ENCODE results near the gene ZNF280A.
"Not testable (repeated sequence)": the region's sequence is repeated elsewhere in the genome, so short reads cannot be mapped to it uniquely, and the experiment has no call there.

The ZNF280A gene

GRCh38 chr22:22523494-22523893 is 3.4 kb upstream of the ZNF280A start:
- Histone ChIP-seq H3K9me3 (ENCODE audit: low read depth, low read length) (no peaks in the 10 kb centered on the region), H3K36me3 (ENCODE audit: insufficient read depth, low read length) (no peaks in the 10 kb centered on the region), H3K9ac (ENCODE audit: insufficient read length) (no peak overlapping the region), H3K4me3 (no peak overlapping the region), H3K27ac (no peak overlapping the region)
- TF ChIP-seq POLR2AphosphoS5 (IDR thresholded peaks at IDR 0.05; ENCODE audit: borderline replicate concordance, low read depth, low read length): no peak
- no peak for TF ChIP-seq EZH2 (IDR thresholded peaks at IDR 0.05)
- TF ChIP-seq FOXP2 (optimal IDR thresholded peaks at IDR 0.05; ENCODE audit: control extremely low read depth, extremely low read length, insufficient read depth): no peak
- DNase-seq (ENCODE audit: low read depth, low spot score): no peak

- TF ChIP-seq EZH2 (IDR thresholded peaks at IDR 0.05) (no peak), FOXP2 (optimal IDR thresholded peaks at IDR 0.05; ENCODE audit: control extremely low read depth, extremely low read length, insufficient read depth) (no peak), POLR2AphosphoS5 (IDR thresholded peaks at IDR 0.05; ENCODE audit: borderline replicate concordance, low read depth, low read length) (no peak)
- H3K9ac ChIP-seq (ENCODE audit: insufficient read length): no peak overlapping the region
- H3K27ac ChIP-seq: no peak overlapping the region
Measured at GRCh38 chr22:22521631-22522030, 1.6 kb upstream of the ZNF280A start.

GRCh38 chr22:22520667-22521602 is 865 bp upstream of the ZNF280A start:
- Histone ChIP-seq H3K9me3 (ENCODE audit: low read depth, low read length) (no peaks in the 10 kb centered on the region), H3K9ac (ENCODE audit: insufficient read length) (no peak overlapping the region), H3K36me3 (ENCODE audit: insufficient read depth, low read length) (no peaks in the 10 kb centered on the region), H3K27ac (no peak overlapping the region), H3K4me3 (no peak overlapping the region)
- no peak for TF ChIP-seq POLR2AphosphoS5 (IDR thresholded peaks at IDR 0.05; ENCODE audit: borderline replicate concordance, low read depth, low read length)
- TF ChIP-seq EZH2 (IDR thresholded peaks at IDR 0.05): no peak
- TF ChIP-seq FOXP2 (optimal IDR thresholded peaks at IDR 0.05; ENCODE audit: control extremely low read depth, extremely low read length, insufficient read depth): no peak
- DNase-seq (ENCODE audit: low read depth, low spot score): no peak

More at GRCh38 chr22:22521631-22522030, 1.6 kb upstream of the ZNF280A start:
- Histone ChIP-seq H3K4me3 (no peak overlapping the region), H3K36me3 (ENCODE audit: insufficient read depth, low read length) (no peaks in the 10 kb centered on the region), H3K9me3 (ENCODE audit: low read depth, low read length) (no peaks in the 10 kb centered on the region)
- DNase-seq (ENCODE audit: low read depth, low spot score): no peak

DNA sequence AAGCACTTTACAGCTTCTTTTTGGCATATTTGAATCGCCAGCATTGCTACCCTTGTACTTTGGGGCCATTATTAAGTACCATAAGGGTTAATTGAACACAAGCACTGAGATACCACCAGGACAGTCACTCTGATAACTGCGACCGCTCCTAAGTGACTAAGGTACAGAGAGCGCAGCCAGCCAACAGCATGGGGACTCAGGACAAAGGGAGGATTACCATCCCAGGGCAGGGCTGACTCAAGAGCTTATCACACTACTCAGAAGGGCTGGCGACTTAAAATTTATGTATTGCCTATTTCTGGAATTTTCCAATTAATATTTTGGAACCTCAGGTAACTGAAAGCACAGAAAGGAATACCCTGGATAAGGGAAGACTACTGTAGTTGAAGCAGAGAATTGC is 479 bp downstream of the ZNF280A start:
- Histone ChIP-seq H3K27ac (no peak overlapping the region), H3K4me3 (no peak overlapping the region), H3K36me3 (ENCODE audit: insufficient read depth, low read length) (no peaks in the 10 kb centered on the region), H3K9me3 (ENCODE audit: low read depth, low read length) (no peaks in the 10 kb centered on the region), H3K9ac (ENCODE audit: insufficient read length) (no peak overlapping the region)
- DNase-seq (ENCODE audit: low read depth, low spot score): no peak
- TF ChIP-seq POLR2AphosphoS5 (IDR thresholded peaks at IDR 0.05; ENCODE audit: borderline replicate concordance, low read depth, low read length): no peak
- TF ChIP-seq EZH2 (IDR thresholded peaks at IDR 0.05): no peak
- no peak for TF ChIP-seq FOXP2 (optimal IDR thresholded peaks at IDR 0.05; ENCODE audit: control extremely low read depth, extremely low read length, insufficient read depth)

GRCh38 chr22:22516992-22517391 is 3.1 kb downstream of the ZNF280A start:
- H3K9ac ChIP-seq (ENCODE audit: insufficient read length): no peak overlapping the region
- no peaks in the 10 kb centered on the region for H3K9me3 ChIP-seq (ENCODE audit: low read depth, low read length)
- TF ChIP-seq EZH2 (IDR thresholded peaks at IDR 0.05) (no peak), POLR2AphosphoS5 (IDR thresholded peaks at IDR 0.05; ENCODE audit: borderline replicate concordance, low read depth, low read length) (no peak), FOXP2 (optimal IDR thresholded peaks at IDR 0.05; ENCODE audit: control extremely low read depth, extremely low read length, insufficient read depth) (no peak)
- no peaks in the 10 kb centered on the region for H3K36me3 ChIP-seq (ENCODE audit: insufficient read depth, low read length)
- no peak overlapping the region for H3K4me3 ChIP-seq
- no peak for DNase-seq (ENCODE audit: low read depth, low spot score)
- H3K27ac ChIP-seq: no peak overlapping the region

GRCh38 chr22:22515890-22516289 is 4.2 kb downstream of the ZNF280A start:
- TF ChIP-seq FOXP2 (optimal IDR thresholded peaks at IDR 0.05; ENCODE audit: control extremely low read depth, extremely low read length, insufficient read depth) (no peak), POLR2AphosphoS5 (IDR thresholded peaks at IDR 0.05; ENCODE audit: borderline replicate concordance, low read depth, low read length) (no peak), EZH2 (IDR thresholded peaks at IDR 0.05) (no peak)
- no peak for DNase-seq (ENCODE audit: low read depth, low spot score)
- Histone ChIP-seq H3K9me3 (ENCODE audit: low read depth, low read length) (no peaks in the 10 kb centered on the region), H3K27ac (no peak overlapping the region), H3K9ac (ENCODE audit: insufficient read length) (no peak overlapping the region), H3K36me3 (ENCODE audit: insufficient read depth, low read length) (no peaks in the 10 kb centered on the region), H3K4me3 (no peak overlapping the region)

DNA sequence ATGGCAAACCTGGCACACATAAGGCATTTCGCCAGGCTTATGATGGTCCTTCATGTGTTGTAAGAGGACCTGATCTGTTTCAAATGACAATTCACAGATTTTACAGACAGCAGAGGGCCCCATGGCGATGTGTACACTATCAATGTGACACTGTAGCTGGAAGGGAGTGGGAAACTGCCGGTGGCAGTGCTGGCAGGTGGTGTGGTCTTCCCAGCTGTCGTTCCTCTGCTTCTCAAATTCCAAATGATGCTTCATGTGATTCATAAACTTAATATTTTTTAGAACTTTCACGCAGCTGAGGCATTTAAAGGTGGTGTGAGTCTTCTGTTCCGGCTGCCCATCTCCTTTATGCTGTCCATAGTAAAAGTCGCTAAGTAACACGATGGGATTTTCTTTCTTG is 5.6 kb downstream of the ZNF280A start:
- not testable (repeated sequence) for H3K27ac ChIP-seq; H3K4me3 ChIP-seq; H3K9ac ChIP-seq (ENCODE audit: insufficient read length); H3K9me3 ChIP-seq (ENCODE audit: low read depth, low read length); DNase-seq (ENCODE audit: low read depth, low spot score); H3K36me3 ChIP-seq (ENCODE audit: insufficient read depth, low read length)

DNA sequence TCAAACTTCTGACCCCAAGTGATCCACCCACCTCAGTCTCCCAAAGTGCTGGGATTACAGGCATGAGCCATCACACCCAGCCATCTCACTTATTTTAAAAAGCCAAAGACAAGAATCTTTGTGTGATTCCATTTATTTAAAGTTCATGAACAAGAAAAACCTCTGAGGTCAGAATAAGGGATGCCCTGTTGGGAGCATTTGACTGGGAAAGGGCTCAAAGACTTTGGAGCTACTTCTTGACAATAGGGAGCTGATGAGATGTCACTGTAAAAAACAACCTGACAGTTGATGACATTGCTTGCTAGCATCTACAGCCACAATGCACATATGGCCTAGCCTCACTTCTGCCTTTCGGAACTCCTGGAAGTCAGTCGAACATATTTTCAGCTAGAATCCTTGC is 6.5 kb downstream of the ZNF280A start:
- Histone ChIP-seq H3K27ac (no peak overlapping the region), H3K4me3 (no peak overlapping the region), H3K9me3 (ENCODE audit: low read depth, low read length) (no peaks in the 10 kb centered on the region), H3K9ac (ENCODE audit: insufficient read length) (no peak overlapping the region), H3K36me3 (ENCODE audit: insufficient read depth, low read length) (no peaks in the 10 kb centered on the region)
- no peak for TF ChIP-seq FOXP2 (optimal IDR thresholded peaks at IDR 0.05; ENCODE audit: control extremely low read depth, extremely low read length, insufficient read depth)
- no peak for TF ChIP-seq POLR2AphosphoS5 (IDR thresholded peaks at IDR 0.05; ENCODE audit: borderline replicate concordance, low read depth, low read length)
- TF ChIP-seq EZH2 (IDR thresholded peaks at IDR 0.05): no peak
- DNase-seq (ENCODE audit: low read depth, low spot score): no peak

DNA sequence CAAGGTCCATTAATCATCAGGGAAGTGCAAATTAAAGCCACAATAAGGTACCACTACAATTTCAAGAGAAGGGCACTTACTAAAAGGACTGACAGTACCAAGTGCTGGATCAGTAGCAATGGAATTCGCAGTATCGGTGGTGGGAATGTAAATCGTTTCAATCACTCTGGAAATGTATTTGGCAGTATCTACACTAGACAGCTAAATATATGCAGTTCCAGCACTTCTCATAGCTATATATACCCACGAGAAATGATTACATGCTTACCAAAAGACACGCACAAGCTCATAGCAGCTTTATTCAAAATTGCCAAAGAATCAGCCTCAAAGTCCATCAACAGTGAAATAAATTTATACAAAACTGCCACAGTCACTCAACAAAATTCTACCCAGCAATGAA is 7.1 kb downstream of the ZNF280A start:
- no peaks in the 10 kb centered on the region for H3K9me3 ChIP-seq (ENCODE audit: low read depth, low read length)
- no peak overlapping the region for H3K9ac ChIP-seq (ENCODE audit: insufficient read length)
- H3K36me3 ChIP-seq (ENCODE audit: insufficient read depth, low read length): no peaks in the 10 kb centered on the region
- no peak overlapping the region for H3K27ac ChIP-seq
- TF ChIP-seq EZH2 (IDR thresholded peaks at IDR 0.05) (no peak), FOXP2 (optimal IDR thresholded peaks at IDR 0.05; ENCODE audit: control extremely low read depth, extremely low read length, insufficient read depth) (no peak), POLR2AphosphoS5 (IDR thresholded peaks at IDR 0.05; ENCODE audit: borderline replicate concordance, low read depth, low read length) (no peak)
- DNase-seq (ENCODE audit: low read depth, low spot score): no peak
- no peak overlapping the region for H3K4me3 ChIP-seq

DNA sequence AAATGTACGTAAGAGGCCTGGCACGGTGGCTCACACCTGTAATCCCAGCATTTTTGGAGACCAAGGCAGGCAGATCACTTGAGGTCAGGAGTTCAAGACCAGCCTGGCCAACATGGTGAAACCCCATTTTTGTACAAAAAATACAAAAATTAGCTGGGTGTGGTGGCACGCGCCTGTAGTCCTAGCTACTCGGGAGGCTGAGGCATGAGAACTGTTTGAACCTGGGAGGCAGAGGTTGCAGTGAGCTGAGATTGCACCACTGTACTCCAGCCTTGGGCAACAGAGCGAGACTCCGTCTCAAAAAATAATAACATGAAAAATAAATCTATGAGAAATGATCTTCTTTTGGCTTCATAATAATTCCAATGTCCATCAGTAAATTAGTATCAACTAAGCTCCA is 9.2 kb downstream of the ZNF280A start:
- not testable (repeated sequence) for H3K27ac ChIP-seq; DNase-seq (ENCODE audit: low read depth, low spot score); H3K9ac ChIP-seq (ENCODE audit: insufficient read length); H3K9me3 ChIP-seq (ENCODE audit: low read depth, low read length); H3K4me3 ChIP-seq; H3K36me3 ChIP-seq (ENCODE audit: insufficient read depth, low read length)

DNA sequence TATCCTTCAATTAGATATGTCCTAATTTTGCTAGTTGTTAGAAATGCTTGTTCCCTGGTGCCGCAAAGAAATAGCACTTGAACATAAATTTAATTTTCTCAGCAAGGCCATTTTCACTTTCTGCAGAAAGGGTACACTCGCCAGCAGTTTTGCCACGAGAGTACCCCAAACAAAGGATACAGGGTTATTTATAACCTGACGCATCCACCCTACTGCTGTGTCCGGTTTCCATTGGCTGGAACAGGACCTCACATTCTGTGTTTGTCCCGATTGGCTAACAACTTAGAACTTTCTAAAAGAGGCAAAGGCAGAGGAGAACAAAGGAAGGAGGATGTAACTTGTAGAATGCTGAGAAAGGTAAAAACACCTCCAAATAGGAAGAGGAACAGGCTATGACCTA is 10.2 kb downstream of the ZNF280A start:
- not testable (repeated sequence) for H3K36me3 ChIP-seq (ENCODE audit: insufficient read depth, low read length); H3K9me3 ChIP-seq (ENCODE audit: low read depth, low read length); H3K27ac ChIP-seq; H3K9ac ChIP-seq (ENCODE audit: insufficient read length); H3K4me3 ChIP-seq; DNase-seq (ENCODE audit: low read depth, low spot score)

Measured in SK-N-MC (cell line).